ENCODE results near the gene KIAA0319L.

- TF ChIP-seq, protein P1, sequence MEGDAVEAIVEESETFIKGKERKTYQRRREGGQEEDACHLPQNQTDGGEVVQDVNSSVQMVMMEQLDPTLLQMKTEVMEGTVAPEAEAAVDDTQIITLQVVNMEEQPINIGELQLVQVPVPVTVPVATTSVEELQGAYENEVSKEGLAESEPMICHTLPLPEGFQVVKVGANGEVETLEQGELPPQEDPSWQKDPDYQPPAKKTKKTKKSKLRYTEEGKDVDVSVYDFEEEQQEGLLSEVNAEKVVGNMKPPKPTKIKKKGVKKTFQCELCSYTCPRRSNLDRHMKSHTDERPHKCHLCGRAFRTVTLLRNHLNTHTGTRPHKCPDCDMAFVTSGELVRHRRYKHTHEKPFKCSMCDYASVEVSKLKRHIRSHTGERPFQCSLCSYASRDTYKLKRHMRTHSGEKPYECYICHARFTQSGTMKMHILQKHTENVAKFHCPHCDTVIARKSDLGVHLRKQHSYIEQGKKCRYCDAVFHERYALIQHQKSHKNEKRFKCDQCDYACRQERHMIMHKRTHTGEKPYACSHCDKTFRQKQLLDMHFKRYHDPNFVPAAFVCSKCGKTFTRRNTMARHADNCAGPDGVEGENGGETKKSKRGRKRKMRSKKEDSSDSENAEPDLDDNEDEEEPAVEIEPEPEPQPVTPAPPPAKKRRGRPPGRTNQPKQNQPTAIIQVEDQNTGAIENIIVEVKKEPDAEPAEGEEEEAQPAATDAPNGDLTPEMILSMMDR (IDR thresholded peaks at IDR 0.05) = no peak
- TF ChIP-seq POLR2A (IDR thresholded peaks at IDR 0.05) = no peak
Measured at GRCh38 chr1:35499231-35499630, 58.0 kb downstream of the KIAA0319L start.
